Neural cell (in vitro differentiated cells): Measurements from ENCODE around the gene PNPLA7.

Experiments
- EP300 ChIP-seq: fragments of 450-650 bp; conservative IDR thresholded peaks from 2 replicates; pipeline ENCODE4 v1.6.1; 2014; ENCODE audit warnings: antibody characterized with exemption, mild to moderate bottlenecking, moderate library complexity; ENCODE audit not compliant: poor library complexity, severe bottlenecking
- EZH2 ChIP-seq: fragments of 200-600, 300-800 bp; shearing (Covaris generic), sonication (generic); IDR thresholded peaks from 2 replicates; pipeline ENCODE4 v1.6.1; 2014; ENCODE audit warnings: antibody characterized with exemption, low read length, borderline replicate concordance, mild to moderate bottlenecking; ENCODE audit not compliant: insufficient read depth, poor library complexity, severe bottlenecking
- MXI1 ChIP-seq: fragments of 450-650 bp; conservative IDR thresholded peaks from 2 replicates; pipeline ENCODE4 v1.6.1; 2014; ENCODE audit warnings: antibody characterized with exemption, mild to moderate bottlenecking; ENCODE audit not compliant: poor library complexity, severe bottlenecking
- POLR2AphosphoS5 ChIP-seq: IDR thresholded peaks from 2 replicates; pipeline ENCODE4 v1.6.1; 2012
- TF ChIP-seq, protein P1 (sequence below): fragments of 450-650 bp; IDR thresholded peaks from 2 replicates; pipeline ENCODE4 v1.5.1; 2014; ENCODE audit warnings: antibody characterized with exemption, mild to moderate bottlenecking, moderate library complexity; ENCODE audit not compliant: poor library complexity, severe bottlenecking

DNA sequence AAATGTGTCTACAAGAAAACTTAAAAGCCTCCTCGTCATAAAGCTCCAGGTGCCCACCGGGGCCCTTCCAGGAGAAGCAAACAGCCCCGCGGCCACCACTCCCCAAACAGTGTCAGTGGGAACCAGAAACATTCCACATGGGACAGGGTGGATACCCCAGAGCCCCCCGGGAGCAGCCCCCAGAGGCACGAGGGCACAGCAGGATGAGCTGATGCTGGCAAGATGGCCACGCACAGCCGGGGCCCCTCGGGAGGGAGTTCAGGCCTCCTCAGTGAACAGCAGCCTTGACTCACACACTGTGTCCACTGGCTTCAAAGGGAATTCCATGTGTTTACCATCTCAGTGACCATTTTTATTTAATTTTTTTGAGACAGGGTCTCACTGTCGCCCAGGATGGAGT, 137.8 kb downstream of the PNPLA7 start:
- TF ChIP-seq, protein P1, sequence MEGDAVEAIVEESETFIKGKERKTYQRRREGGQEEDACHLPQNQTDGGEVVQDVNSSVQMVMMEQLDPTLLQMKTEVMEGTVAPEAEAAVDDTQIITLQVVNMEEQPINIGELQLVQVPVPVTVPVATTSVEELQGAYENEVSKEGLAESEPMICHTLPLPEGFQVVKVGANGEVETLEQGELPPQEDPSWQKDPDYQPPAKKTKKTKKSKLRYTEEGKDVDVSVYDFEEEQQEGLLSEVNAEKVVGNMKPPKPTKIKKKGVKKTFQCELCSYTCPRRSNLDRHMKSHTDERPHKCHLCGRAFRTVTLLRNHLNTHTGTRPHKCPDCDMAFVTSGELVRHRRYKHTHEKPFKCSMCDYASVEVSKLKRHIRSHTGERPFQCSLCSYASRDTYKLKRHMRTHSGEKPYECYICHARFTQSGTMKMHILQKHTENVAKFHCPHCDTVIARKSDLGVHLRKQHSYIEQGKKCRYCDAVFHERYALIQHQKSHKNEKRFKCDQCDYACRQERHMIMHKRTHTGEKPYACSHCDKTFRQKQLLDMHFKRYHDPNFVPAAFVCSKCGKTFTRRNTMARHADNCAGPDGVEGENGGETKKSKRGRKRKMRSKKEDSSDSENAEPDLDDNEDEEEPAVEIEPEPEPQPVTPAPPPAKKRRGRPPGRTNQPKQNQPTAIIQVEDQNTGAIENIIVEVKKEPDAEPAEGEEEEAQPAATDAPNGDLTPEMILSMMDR, result no peak
- TF ChIP-seq POLR2AphosphoS5, result no peak
- no peak for TF ChIP-seq EP300
- no peak for TF ChIP-seq EZH2
- no peak for TF ChIP-seq MXI1
